AG04449 (cell line): ENCODE data around the gene SOBP.

Experiments used
- CTCF ChIA-PET: fragments of 350-600 bp; formaldehyde crosslinking; extraction: SDS; loops from one replicate; lab custom pipeline; 2021; ENCODE audit warnings: antibody characterized with exemption; lab: Yijun Ruan, JAX
- POLR2A ChIA-PET: fragments of 400-600, 350-600 bp; formaldehyde crosslinking; extraction: SDS; loops from one replicate; lab custom pipeline; 2020; ENCODE audit warnings: antibody characterized with exemption, inconsistent platforms; lab: Yijun Ruan, JAX
- DNase-seq: peaks from one replicate; pipeline ENCODE4 v3.0.0-alpha.2; 2010; ENCODE audit warnings: low read depth, low spot score
- H3K4me3 ChIP-seq: 2 replicates; pipeline ENCODE4 v1.5.1; 2011; ENCODE audit warnings: low read depth, mild to moderate bottlenecking, control low read depth, low read length
- TF ChIP-seq, protein P1 (sequence below): IDR thresholded peaks from one replicate; pipeline ENCODE4 v1.5.1; 2011; ENCODE audit warnings: mild to moderate bottlenecking, moderate library complexity, low read length, control low read depth, inconsistent platforms; ENCODE audit not compliant: insufficient read depth; ENCODE audit errors: missing control alignments

SOBP gene

DNA sequence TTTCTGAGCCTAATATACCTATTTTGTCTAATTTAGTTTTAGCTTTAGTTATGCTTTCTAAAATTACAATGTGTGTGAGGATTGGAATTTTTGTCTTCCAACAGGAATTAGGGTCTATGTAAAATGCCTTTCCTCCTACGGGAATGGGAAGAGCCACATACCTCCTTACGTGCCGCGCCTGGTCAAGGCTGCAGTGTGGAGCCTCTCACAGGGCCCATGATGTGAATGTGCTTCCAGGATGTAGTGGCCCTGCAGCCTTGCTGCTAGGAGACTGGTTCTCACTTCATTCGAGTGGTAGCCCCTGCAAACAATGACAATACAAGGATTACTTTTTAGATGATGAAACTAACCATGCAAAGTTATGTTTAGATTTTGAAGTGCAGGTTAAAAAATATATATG is 110.2 kb downstream of the SOBP start:
- ChIA-PET CTCF (interaction anchor here (1.1 kb wide), 1 partner anchor 281 kb away, joined by 3 read pairs; no protein-coding TSS in a partner anchor), POLR2A (no interaction called here)
- DNase-seq: no peak
- TF ChIP-seq, protein P1, sequence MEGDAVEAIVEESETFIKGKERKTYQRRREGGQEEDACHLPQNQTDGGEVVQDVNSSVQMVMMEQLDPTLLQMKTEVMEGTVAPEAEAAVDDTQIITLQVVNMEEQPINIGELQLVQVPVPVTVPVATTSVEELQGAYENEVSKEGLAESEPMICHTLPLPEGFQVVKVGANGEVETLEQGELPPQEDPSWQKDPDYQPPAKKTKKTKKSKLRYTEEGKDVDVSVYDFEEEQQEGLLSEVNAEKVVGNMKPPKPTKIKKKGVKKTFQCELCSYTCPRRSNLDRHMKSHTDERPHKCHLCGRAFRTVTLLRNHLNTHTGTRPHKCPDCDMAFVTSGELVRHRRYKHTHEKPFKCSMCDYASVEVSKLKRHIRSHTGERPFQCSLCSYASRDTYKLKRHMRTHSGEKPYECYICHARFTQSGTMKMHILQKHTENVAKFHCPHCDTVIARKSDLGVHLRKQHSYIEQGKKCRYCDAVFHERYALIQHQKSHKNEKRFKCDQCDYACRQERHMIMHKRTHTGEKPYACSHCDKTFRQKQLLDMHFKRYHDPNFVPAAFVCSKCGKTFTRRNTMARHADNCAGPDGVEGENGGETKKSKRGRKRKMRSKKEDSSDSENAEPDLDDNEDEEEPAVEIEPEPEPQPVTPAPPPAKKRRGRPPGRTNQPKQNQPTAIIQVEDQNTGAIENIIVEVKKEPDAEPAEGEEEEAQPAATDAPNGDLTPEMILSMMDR: no peak
- no peak overlapping the region for H3K4me3 ChIP-seq

DNA sequence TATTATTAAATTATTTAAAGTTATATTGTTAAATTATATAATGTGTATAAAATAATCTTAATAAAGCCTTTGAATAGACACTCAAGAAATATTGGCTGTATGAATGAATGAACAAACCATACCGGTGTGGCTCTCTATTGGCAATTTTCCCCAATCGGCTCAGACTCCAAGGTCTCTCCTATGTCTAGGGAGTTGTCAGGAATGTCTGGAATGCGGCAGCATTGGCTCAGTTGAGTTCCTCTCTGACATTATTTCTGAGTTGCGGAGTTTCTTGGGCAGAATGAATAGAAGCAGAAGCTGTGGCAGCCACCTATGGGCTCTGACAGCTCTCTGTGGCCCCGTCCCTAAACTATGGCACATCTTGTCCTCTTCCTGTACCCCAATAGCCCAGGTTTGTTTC is 111.0 kb downstream of the SOBP start:
- no peak for DNase-seq

DNA sequence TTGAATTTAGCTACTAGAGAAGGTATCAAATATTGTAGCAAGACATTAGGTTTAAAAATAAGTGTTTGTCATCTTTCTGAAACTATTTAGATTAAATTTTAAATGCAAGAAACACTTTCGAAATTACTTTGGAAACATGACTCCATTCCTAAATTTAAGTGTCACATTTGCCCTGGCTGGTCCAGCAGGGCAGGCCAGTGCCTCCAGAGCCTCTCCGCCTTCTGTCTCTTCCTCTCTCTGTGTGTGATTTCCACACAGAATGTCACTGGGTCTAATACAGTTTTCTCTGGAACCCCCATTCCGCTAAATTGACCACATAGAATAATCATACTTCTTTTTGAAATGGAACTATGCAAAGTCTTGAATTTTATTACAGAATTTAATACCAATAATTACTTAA is 111.5 kb downstream of the SOBP start:
- H3K4me3 ChIP-seq: no peak overlapping the region
- DNase-seq: no peak
- TF ChIP-seq, protein P1: no peak
- CTCF ChIA-PET: no interaction called here
- POLR2A ChIA-PET: no interaction called here

More for the DNA sequence above, 111.0 kb downstream of the SOBP start:
- ChIA-PET CTCF (no interaction called here), POLR2A (no interaction called here)
- no peak overlapping the region for H3K4me3 ChIP-seq
- TF ChIP-seq, protein P1: no peak

DNA sequence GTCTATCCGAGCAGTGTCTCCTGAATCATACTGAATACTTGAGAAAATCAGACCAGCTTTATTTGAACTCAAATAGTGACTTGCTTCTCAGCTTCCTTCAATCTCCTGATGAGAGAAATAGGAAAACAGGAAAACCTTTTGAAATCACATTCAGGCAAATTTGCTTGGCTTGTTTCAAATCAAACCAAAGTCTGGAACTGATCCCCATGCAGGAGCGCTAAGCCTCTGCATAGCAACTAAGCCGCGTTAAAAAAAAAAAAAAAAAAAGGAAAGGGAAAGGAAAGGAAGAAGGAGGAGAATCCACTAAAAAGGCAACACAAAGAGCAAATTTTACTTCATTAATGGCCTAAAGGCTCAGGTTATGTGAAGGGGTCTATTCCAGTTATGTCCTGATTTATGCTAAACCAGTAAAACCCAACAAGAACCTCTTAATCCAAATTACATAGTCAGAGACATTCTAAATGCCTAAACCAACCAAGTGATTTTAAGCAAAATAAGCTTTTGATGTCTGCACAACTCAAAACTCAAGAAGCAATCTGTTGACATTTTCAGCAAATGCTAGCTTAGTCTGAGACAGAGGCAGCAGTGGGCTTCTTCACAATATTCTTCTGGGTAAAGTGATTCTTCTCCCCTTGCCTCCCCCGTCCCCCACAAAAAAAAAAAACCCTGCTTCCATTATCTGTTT is 112.5 kb downstream of the SOBP start:
- POLR2A ChIA-PET: no interaction called here

DNA sequence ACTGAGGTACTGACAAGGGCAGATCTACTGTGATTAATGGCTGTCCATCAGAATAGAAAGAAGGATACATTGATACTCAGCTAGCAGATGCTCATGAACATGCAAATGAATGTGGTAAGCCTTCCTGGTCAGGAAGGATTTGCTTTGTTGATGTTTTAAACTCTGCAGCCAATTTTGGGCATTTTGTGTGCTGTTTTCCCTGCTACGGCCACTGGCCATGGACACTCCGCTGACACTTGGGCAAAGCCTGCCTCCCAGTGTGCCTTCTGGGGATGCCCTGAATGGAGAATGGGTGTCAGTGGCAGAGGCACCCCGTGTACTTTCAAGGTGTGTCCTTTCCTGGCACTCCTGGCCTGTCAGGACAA is 113.1 kb downstream of the SOBP start:
- H3K4me3 ChIP-seq: no peak overlapping the region
- no peak for DNase-seq
- ChIA-PET POLR2A (interaction anchor here (0.5 kb wide), 1 partner anchor 75 kb away, joined by 3 read pairs; no protein-coding TSS in a partner anchor), CTCF (no interaction called here)
- TF ChIP-seq, protein P1: no peak

More for the DNA sequence above, 112.5 kb downstream of the SOBP start:
- DNase-seq: no peak
- H3K4me3 ChIP-seq: no peak overlapping the region
- CTCF ChIA-PET: no interaction called here
- TF ChIP-seq, protein P1: no peak

DNA sequence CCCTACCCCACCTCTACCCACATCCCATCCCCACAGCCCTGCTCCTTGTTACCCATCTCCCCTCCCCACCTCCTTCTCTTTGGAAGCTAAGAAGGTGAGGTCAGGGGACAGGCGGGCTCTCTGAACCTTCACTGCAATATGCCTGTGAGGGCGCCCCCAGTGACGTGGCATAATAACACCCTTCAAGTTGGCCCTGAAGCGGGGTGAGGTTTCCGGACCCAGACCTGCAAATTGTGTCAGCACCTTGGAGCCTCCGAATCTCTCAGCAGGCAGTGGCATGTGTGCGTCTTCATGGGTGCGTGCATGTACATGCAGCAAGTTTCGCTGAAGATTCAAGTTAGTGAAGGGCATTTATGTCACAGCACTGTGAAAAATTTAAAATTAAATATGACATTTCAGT is 114.6 kb downstream of the SOBP start:
- no peak overlapping the region for H3K4me3 ChIP-seq
- ChIA-PET CTCF (no interaction called here), POLR2A (no interaction called here)
- TF ChIP-seq, protein P1: no peak
- DNase-seq: no peak
